ENCODE data around the gene PDAP1.
"Not testable (repeated sequence)": the region's sequence is repeated elsewhere in the genome, so short reads cannot be mapped to it uniquely, and the experiment has no call there.

PDAP1 gene, protein sequence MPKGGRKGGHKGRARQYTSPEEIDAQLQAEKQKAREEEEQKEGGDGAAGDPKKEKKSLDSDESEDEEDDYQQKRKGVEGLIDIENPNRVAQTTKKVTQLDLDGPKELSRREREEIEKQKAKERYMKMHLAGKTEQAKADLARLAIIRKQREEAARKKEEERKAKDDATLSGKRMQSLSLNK

GRCh38 chr7:99408379-99409191 lies at the start of gene PDAP1, which contains the start of gene BUD31:
TSS of gene PDAP1 (minus strand) at chr7:99408597. CDS start at chr7:99408548, 49 bp downstream.
TSS of gene BUD31 (plus strand) at chr7:99408969. CDS start at chr7:99411093, 2,124 bp downstream.
- DNase-seq = peak; percentile 93

GRCh38 chr7:99457650-99458493 lies 49.5 kb upstream of the PDAP1 start:
- DNase-seq = no peak

- no peak for DNase-seq
Measured at GRCh38 chr7:99457050-99457649, 48.8 kb upstream of the PDAP1 start.

- no peak for DNase-seq
Measured at GRCh38 chr7:99456288-99456687, 47.9 kb upstream of the PDAP1 start.

DNA sequence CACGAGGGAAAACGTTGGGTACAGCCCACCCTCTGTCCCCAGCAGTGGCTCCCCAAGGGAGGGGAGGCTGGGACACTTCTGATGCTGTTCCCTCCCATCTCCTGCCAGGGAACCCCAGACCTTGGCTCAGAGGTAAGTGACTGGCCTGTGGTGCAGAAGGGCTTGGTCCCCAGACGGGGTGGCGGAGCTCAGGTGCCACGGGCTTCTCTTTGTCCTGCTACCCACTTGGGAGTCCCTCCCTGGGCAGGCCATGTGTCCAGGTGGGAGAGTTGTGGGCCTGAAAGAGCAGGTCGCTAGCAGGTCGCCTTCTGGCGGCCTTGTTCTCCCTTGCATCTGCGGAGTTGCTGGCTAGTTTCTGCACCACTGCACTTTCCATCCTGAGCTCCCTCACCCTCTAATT lies 47.5 kb upstream of the PDAP1 start:
- DNase-seq = no peak

DNA sequence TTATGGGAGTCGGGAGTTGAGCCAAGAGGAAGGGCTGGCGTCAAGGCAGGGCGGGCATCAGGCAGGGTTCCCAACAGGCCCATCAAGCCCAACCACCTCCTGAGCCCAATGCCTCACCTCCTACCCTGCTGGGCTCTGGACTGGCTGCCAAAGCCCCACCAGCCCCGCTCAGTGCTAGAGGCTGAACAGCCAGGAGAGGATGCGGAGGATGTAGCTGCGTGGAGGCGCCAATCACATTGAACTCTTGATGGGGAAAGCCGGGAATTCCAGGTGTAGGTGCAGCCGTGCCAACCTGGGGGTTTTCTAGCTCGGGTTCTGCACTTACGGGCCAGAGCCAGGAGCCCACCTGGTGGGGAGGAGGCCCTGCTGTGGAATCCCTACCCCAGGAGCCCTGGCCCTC lies 44.7 kb upstream of the PDAP1 start:
- DNase-seq = no peak

DNA sequence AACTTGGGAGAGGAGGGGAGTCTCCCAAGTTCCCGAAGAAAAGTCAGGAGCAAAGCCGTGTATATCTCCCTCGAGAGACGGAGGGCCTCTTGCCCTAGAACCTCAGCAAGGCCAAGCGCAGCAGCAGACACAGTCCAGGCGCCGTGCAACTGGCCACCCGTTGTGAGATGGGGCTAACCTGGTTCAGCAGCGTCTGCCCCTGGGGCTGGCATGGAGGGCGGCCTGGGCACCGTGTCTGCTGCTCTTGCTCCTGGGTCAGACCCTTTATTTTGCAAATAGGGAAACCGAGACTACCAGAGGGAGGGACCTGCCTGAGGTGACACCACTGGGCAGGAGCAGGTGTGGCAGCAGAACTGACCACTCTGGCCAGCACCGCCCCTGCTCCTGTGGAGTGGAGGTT lies 44.1 kb upstream of the PDAP1 start:
- no peak for DNase-seq

DNA sequence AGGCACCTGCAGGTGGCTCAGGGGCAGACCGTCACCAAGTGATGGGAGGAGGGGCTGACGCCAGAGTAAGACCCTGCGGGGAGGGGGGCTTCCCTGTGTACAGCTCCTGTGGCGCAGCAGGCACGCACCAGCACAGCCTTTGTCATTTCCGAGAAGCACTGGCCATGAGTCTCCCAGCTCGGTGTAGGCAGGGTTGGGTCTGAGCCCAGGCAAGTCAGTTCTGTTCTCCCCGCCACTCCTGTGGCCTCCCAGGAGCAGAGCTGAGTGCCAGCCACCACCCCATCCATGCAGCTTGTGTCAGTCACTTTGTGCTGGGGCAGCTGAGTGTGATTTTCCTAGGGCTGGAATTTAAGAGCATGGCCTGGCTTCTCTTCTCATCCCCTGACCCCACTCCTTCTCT lies 43.5 kb upstream of the PDAP1 start:
- DNase-seq = no peak

DNA sequence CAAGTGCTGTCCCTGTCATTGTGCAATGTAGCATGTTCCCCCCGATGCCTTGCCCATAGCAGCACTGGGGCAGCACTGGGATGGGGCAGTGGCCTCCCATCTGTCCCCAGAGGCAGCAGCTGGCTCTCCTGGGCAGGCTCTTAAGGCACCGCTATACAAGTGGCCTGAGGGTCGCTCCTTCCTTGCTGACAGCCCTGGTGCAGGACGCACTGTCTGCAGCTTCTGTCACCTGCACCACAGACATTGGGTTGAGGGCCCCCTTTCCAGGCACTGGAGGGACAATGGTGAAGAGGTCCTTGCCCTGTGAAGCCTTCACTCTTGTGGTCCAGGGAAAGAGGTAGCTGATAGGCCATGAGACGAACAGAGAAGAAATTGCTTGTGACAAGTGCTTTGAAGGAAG lies 40.9 kb upstream of the PDAP1 start:
- DNase-seq = no peak

DNA sequence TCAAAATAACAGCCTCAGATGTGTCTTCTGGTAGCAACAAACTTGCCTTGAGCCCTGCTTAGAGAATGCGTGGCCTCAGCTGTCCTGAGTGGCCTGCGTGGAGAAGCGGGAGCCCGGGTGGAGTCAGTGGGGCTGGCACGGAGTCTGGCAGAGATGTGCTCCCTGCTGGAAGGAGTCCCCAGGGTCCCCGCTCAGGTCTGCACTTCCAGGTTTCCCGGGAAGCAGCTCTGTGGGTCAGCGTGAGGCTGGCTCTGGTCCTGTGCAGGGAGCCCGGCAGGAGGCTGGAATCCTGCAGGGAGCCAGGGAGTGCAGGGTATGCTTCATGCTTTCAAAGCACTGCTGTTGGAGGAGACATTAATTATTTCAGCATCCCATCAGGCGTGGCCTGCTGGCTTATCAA lies 40.5 kb upstream of the PDAP1 start:
- DNase-seq = no peak

DNA sequence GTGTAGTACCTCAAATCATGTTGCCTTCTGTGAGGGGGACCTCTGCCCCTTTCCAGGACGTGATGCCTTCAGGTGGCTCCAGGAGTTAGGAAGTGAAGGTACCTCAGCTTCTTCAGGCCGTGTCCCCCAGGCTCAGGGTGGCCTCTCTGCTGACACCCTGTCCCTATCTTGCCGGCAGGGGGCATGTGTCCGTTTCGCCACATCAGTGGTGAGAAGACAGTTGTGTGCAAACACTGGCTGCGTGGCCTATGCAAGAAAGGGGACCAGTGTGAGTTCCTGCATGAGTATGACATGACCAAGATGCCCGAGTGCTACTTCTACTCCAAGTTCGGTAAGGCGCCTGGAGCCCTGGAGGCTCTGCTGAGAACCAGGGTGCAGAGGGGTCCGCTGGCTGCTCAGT lies 39.5 kb upstream of the PDAP1 start:
- no peak for DNase-seq

DNA sequence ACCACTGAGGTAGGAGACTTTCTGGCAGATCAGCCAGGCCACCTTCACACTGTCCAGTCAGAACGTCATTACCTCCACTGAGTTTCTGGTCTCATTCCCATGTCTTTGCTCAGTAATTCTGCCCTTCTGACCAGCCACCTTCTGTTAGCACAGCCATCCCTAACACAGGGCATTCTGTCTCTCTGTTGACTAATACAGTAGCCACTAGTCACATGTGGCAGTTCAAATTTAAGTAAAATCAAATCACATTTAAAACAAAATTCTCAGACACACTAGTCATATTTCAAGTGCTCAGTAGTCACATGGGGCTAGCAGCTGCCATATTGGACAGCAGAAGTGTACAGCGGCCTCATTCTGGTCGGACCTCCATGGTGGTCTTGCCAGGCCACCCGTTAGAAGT lies 37.7 kb upstream of the PDAP1 start:
- no peak for DNase-seq

- DNase-seq = no peak
Measured at GRCh38 chr7:99440195-99440594, 31.8 kb upstream of the PDAP1 start.

GRCh38 chr7:99438573-99439480 lies 30.4 kb upstream of the PDAP1 start, which contains the start of the genes CPSF4 and PTCD1:
TSS of gene CPSF4 (plus strand) at chr7:99438943. CDS start at chr7:99439083, 140 bp downstream.
TSS of gene PTCD1 (minus strand) at chr7:99438798. CDS start at chr7:99435242, 3,556 bp downstream.
- peak; percentile 90 for DNase-seq

DNA sequence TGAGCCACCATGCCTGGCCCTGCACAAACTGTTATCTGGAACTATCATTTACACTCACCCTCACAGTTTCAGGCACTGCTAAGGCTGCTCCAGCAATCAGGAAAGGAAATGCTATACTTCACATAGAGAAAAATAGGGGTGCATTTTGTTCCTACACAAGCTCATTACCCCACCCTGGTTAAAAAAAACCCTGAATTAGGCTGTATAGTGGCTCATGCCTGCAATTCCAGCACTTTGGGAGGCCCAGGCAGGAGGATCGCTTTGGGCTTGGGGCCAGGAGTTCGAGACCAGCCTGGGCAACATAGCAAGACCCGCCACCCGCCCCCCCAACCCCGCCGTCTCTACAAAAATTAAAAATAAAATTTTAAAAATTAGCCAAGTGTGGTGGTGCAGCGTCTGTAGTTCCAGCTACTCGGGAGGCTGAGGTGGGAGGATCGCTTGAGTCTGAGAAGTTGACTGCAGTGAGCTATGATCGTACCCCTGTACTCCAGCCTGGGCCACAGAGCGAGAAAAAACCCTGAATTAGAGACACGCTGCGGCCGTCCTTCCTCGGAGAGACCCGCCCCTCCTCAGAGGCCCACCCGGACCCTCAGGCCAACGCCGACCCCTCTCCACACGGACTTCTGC lies 29.7 kb upstream of the PDAP1 start:
- no peak for DNase-seq

DNA sequence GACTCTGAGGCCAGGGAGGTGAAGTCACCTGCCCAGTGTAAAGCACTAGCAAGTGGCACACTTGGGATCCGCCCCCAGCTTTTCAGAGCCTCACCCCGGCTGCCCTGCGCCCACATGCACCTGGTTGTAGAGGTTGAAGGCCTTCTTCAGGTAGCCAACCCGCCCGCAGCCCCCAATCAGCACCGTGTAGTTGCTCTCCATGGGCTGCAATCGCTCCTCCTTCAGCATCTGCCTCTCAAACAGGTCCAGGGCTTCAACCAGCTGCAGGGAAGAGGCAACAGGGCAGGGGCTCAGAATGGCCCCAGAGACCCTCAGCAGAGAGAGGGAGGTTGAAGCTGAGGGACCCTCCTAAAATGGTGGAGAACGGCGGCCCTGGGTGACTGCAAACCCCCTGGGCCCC lies 24.8 kb upstream of the PDAP1 start:
- no peak for DNase-seq

- DNase-seq = not testable (repeated sequence)
Measured at GRCh38 chr7:99431756-99432540, 23.6 kb upstream of the PDAP1 start.

DNA sequence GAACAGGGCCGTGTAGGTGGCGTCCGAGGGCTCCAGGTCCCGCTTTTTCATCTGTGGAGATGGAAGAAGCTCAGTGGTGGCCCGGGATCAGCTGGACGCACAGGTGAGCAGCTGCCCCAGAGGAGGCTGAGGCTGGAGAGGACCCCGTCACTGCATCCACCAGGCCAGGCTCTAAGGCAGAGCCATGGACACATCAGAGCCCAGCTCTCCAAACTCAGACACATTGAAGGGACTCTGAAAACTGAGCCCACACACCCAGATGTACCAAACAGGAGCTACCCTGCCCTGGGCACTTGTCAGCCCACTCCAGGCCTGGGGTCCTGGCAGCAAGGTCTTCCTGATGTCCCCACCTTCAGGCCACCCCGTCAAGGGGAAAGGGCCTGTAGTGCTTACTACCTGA lies 21.4 kb upstream of the PDAP1 start:
- DNase-seq = no peak

- no peak for DNase-seq
Measured at GRCh38 chr7:99428972-99429566, 20.7 kb upstream of the PDAP1 start.
